H9 (cell line): Measurements from ENCODE around the gene ZWILCH. TPM values are rescaled to one million over a fixed set of nuclear protein-coding genes. Genes with fewer than 3 reads are reported as not detected.
A peak's percentile ranks its signal among the peaks of the same experiment; 100 is the strongest.

Experiments used
- DNase-seq: peaks from one replicate; pipeline ENCODE4 v3.0.0-alpha.2; 2017
- H2AFZ ChIP-seq: one replicate; pipeline ENCODE4 v1.6.1; 2013; ENCODE audit warnings: mild to moderate bottlenecking, low read length, control low read depth, moderate library complexity
- H2AK5ac ChIP-seq: 2 replicates; pipeline ENCODE4 v1.6.1; 2013; ENCODE audit warnings: low read length, control low read depth, mixed read lengths; ENCODE audit not compliant: insufficient read length
- H2BK120ac ChIP-seq: one replicate; pipeline ENCODE4 v1.6.1; 2013; ENCODE audit warnings: low read depth, mild to moderate bottlenecking, low read length, control low read depth, inconsistent platforms; ENCODE audit not compliant: poor library complexity, severe bottlenecking
- H2BK12ac ChIP-seq: 2 replicates; pipeline ENCODE4 v1.6.1; 2013; ENCODE audit warnings: low read length, control low read depth, mixed read lengths, low read depth; ENCODE audit not compliant: insufficient read length
- H2BK15ac ChIP-seq: 2 replicates; pipeline ENCODE4 v1.6.1; 2013; ENCODE audit warnings: low read depth, low read length, control low read depth
- H2BK20ac ChIP-seq: one replicate; pipeline ENCODE4 v1.6.1; 2013; ENCODE audit warnings: low read depth, mild to moderate bottlenecking, low read length, control low read depth, inconsistent platforms; ENCODE audit not compliant: poor library complexity, severe bottlenecking
- H2BK5ac ChIP-seq: 2 replicates; pipeline ENCODE4 v1.6.1; 2013; ENCODE audit warnings: low read length, control low read depth, mixed read lengths; ENCODE audit not compliant: insufficient read length
- H3K14ac ChIP-seq: 2 replicates; pipeline ENCODE4 v1.6.1; 2013; ENCODE audit warnings: low read length, control low read depth; ENCODE audit not compliant: insufficient read depth
- H3K18ac ChIP-seq: 2 replicates; pipeline ENCODE4 v1.6.1; 2013; ENCODE audit warnings: low read depth, mild to moderate bottlenecking, mixed read lengths, low read length, control low read depth; ENCODE audit not compliant: insufficient read length
- H3K23ac ChIP-seq: 2 replicates; pipeline ENCODE4 v1.6.1; 2013; ENCODE audit warnings: low read length, control low read depth, mixed read lengths, low read depth; ENCODE audit not compliant: insufficient read length
- H3K23me2 ChIP-seq: 2 replicates; pipeline ENCODE4 v1.6.1; 2013; ENCODE audit warnings: low read depth, mild to moderate bottlenecking, mixed read lengths, low read length, control low read depth; ENCODE audit not compliant: insufficient read length, poor library complexity, severe bottlenecking
- H3K27ac ChIP-seq: 2 replicates; pipeline ENCODE4 v1.5.1; 2013; ENCODE audit warnings: low read length, control low read depth, mixed read lengths, low read depth; ENCODE audit not compliant: insufficient read length
- H3K27me3 ChIP-seq: 2 replicates; pipeline ENCODE4 v1.6.1; 2013; ENCODE audit warnings: low read length, control low read depth, inconsistent platforms; ENCODE audit not compliant: insufficient read depth
- H3K4ac ChIP-seq: 2 replicates; pipeline ENCODE4 v1.6.1; 2013; ENCODE audit warnings: low read depth, mild to moderate bottlenecking, control low read depth, inconsistent platforms, low read length, moderate library complexity
- H3K4me1 ChIP-seq: 2 replicates; pipeline ENCODE4 v1.6.1; 2013; ENCODE audit warnings: low read length, control low read depth, inconsistent platforms; ENCODE audit not compliant: insufficient read depth
- H3K4me2 ChIP-seq: 2 replicates; pipeline ENCODE4 v1.6.1; 2013; ENCODE audit warnings: low read length, control low read depth, mixed read lengths; ENCODE audit not compliant: insufficient read length, insufficient read depth
- H3K56ac ChIP-seq: 2 replicates; pipeline ENCODE4 v1.6.1; 2013; ENCODE audit warnings: low read depth, mild to moderate bottlenecking, mixed read lengths, low read length, control low read depth; ENCODE audit not compliant: insufficient read length
- H3K79me1 ChIP-seq: 2 replicates; pipeline ENCODE4 v1.6.1; 2013; ENCODE audit warnings: low read depth, mild to moderate bottlenecking, moderate library complexity, low read length, control low read depth, inconsistent platforms; ENCODE audit not compliant: insufficient read depth, poor library complexity, severe bottlenecking
- H3K79me2 ChIP-seq: 2 replicates; pipeline ENCODE4 v1.6.1; 2013; ENCODE audit warnings: low read length, control low read depth, inconsistent platforms; ENCODE audit not compliant: insufficient read depth
- H3K9ac ChIP-seq: 2 replicates; pipeline ENCODE4 v1.6.1; 2013; ENCODE audit warnings: low read length, control low read depth, mixed read lengths; ENCODE audit not compliant: insufficient read length; ENCODE audit errors: extremely low read depth
- H3K9me3 ChIP-seq: one replicate; pipeline ENCODE4 v1.6.1; 2013; ENCODE audit warnings: low read depth, low read length, inconsistent platforms; ENCODE audit not compliant: control insufficient read depth
- H3T11ph ChIP-seq: one replicate; pipeline ENCODE4 v1.6.1; 2013; ENCODE audit warnings: mild to moderate bottlenecking, low read length, control low read depth, inconsistent platforms
- H4K20me1 ChIP-seq: one replicate; pipeline ENCODE4 v1.6.1; 2013; ENCODE audit not compliant: control insufficient read depth, insufficient read length, insufficient read depth
- H4K5ac ChIP-seq: 2 replicates; pipeline ENCODE4 v1.6.1; 2013; ENCODE audit warnings: low read depth, mild to moderate bottlenecking, mixed read lengths, low read length, control low read depth; ENCODE audit not compliant: insufficient read length
- H4K8ac ChIP-seq: replicated peaks from 2 replicates; pipeline ENCODE4 v1.6.1; 2013; ENCODE audit warnings: low read length, control low read depth, mixed read lengths, low read depth; ENCODE audit not compliant: insufficient read length
- H4K91ac ChIP-seq: 2 replicates; pipeline ENCODE4 v1.6.1; 2013; ENCODE audit warnings: low read depth, mild to moderate bottlenecking, moderate library complexity, mixed read lengths, low read length, control low read depth; ENCODE audit not compliant: insufficient read length
- H3K27ac Mint-ChIP-seq, 3 experiments: 2 replicates in 2 of 3; 3 replicates in 1 of 3; pipeline ENCODE4 v1.8.0; 2020 to 2021; ENCODE audit warnings: mixed read lengths in 3 of 3, mild to moderate bottlenecking in 1 of 3, moderate library complexity in 1 of 3
- H3K27me3 Mint-ChIP-seq: 2 replicates; pipeline ENCODE4 v1.8.0; 2021; ENCODE audit warnings: low read depth, mild to moderate bottlenecking, moderate library complexity, mixed read lengths
- H3K36me3 Mint-ChIP-seq, 3 experiments: 2 replicates in 2 of 3; 3 replicates in 1 of 3; pipeline ENCODE4 v1.8.0; 2020 to 2021; ENCODE audit warnings: low read depth in 3 of 3, mixed read lengths in 3 of 3; ENCODE audit not compliant: insufficient read depth in 1 of 3
- H3K4me1 Mint-ChIP-seq, 2 experiments: 2 replicates each; pipeline ENCODE4 v1.8.0; 2020; ENCODE audit warnings: mixed read lengths in 2 of 2
- H3K4me3 Mint-ChIP-seq, 2 experiments: 2 replicates in 1 of 2; 3 replicates in 1 of 2; pipeline ENCODE4 v1.8.0; 2020 to 2021; ENCODE audit warnings: mild to moderate bottlenecking in 2 of 2, mixed read lengths in 2 of 2, moderate library complexity in 1 of 2
- H3K9me3 Mint-ChIP-seq, 2 experiments: 2 replicates in 1 of 2; 3 replicates in 1 of 2; pipeline ENCODE4 v1.8.0; 2020; ENCODE audit warnings: mild to moderate bottlenecking in 2 of 2, mixed read lengths in 2 of 2, moderate library complexity in 1 of 2
- WGBS: extraction: QIAGEN DNeasy Blood & Tissue Kit; methylation state at CpG from one replicate; pipeline ENCODE4 v1.1.7; 2013; ENCODE audit warnings: missing lambda C conversion rate, low lambda C conversion rate, mixed read lengths; ENCODE audit not compliant: insufficient read length; ENCODE audit errors: extremely low coverage; 5-methylcytosine and 5-hydroxymethylcytosine counted together
- total RNA-seq: library from RNA; stranded (reverse); gene quantifications from 2 replicates; pipeline ENCODE4 v1.2.1, GENCODE V29; 2021
- TF ChIP-seq, protein P1 (sequence below): fragments of 200-600 bp; sonication (generic); conservative IDR thresholded peaks from 3 replicates; pipeline ENCODE4 v1.8.0; 2021; ENCODE audit warnings: antibody characterized with exemption, mild to moderate bottlenecking

Gene ZWILCH
- total RNA-seq, 1 experiment from 2014 or later, result 47.2 TPM

DNA sequence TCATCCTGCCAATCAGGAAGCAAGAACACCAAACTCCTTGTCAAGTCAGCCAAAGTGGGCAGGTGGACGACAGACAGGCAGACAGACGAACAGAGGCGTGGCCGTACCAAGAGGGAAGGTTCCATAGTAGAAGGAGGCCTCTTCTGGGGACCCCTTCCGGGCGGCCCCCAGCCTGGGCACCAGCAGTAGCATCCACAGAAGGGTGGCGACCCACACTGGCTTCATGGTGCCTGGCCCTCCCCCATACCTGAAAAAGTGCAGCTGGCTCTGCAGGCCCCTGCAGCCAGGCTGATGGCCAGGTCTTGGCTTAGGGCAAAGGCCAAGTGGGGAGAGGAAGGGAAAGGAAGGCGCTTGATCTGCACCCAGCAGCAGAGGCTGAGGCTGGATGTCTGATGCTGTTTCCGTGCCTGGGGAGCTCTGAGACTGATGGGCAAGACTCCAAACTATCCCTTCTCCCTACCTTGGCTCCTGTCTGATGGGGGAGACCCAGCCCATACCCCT, 60.1 kb downstream of the ZWILCH start:
- Mint-ChIP-seq H3K27ac (peak overlapping the region in 2 of 3 experiments; percentile 84 to 96; a peak in 3 of 7 replicates), H3K4me1 (peaks cover 24 to 33% of the 10 kb centered on the region in 2 experiments), H3K9me3 (no peaks in the 10 kb centered on the region), H3K4me3 (peak overlapping the region in 1 of 2 experiments; percentile 64; a peak in 4 of 5 replicates), H3K36me3 (peaks cover 0 to 7% (median 2%) of the 10 kb centered on the region in 3 experiments; a peak in 3 of 7 replicates), H3K27me3 (no peaks in the 10 kb centered on the region)
- Histone ChIP-seq H3K56ac (no peak overlapping the region), H3K79me1 (no peaks in the 10 kb centered on the region), H4K20me1 (no peaks in the 10 kb centered on the region), H3K23me2 (no peaks in the 10 kb centered on the region), H3K23ac (no peak overlapping the region), H3K4me2 (peak overlapping the region; percentile 17), H3K18ac (peak overlapping the region; percentile 56), H2BK5ac (no peak overlapping the region), H3K27ac (no peak overlapping the region), H3K14ac (0 out of 2 replicates have a peak overlapping the region, but pooled peaks have one; percentile 11), H2BK12ac (peak overlapping the region; percentile 25), H4K8ac (no peak overlapping the region), H3T11ph (no peak overlapping the region), H3K9ac (no peak overlapping the region), H3K9me3 (no peaks in the 10 kb centered on the region), H3K27me3 (no peaks in the 10 kb centered on the region), H3K4me1 (peaks cover 2% of the 10 kb centered on the region; the same call in 1 of the 2 replicates), H3K4ac (no peak overlapping the region), H2AK5ac (no peak overlapping the region), H2BK120ac (no peak overlapping the region), H4K5ac (no peak overlapping the region), H4K91ac (no peak overlapping the region), H2BK20ac (no peak overlapping the region), H2AFZ (no peak overlapping the region), H2BK15ac (no peak overlapping the region), H3K79me2 (no peaks in the 10 kb centered on the region)
- TF ChIP-seq, protein P1, sequence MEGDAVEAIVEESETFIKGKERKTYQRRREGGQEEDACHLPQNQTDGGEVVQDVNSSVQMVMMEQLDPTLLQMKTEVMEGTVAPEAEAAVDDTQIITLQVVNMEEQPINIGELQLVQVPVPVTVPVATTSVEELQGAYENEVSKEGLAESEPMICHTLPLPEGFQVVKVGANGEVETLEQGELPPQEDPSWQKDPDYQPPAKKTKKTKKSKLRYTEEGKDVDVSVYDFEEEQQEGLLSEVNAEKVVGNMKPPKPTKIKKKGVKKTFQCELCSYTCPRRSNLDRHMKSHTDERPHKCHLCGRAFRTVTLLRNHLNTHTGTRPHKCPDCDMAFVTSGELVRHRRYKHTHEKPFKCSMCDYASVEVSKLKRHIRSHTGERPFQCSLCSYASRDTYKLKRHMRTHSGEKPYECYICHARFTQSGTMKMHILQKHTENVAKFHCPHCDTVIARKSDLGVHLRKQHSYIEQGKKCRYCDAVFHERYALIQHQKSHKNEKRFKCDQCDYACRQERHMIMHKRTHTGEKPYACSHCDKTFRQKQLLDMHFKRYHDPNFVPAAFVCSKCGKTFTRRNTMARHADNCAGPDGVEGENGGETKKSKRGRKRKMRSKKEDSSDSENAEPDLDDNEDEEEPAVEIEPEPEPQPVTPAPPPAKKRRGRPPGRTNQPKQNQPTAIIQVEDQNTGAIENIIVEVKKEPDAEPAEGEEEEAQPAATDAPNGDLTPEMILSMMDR, result no peak
- no peak for DNase-seq
- no CpG with 5 or more reads among the region's 9 CpGs for WGBS
